Omental fat pad (tissue), 4 donors: ENCODE data around the gene CNTN4. TPM values are rescaled to one million over a fixed set of nuclear protein-coding genes. Genes with fewer than 3 reads are reported as not detected.

ENCODE experiments used
- ATAC-seq: fragments of 150-250 bp; one replicate; pipeline ENCODE4 v1.9.1; 2016; ENCODE audit warnings: mild to moderate bottlenecking, moderate library complexity; ENCODE audit not compliant: low FRiP score
- DNase-seq: peaks from one replicate; pipeline ENCODE4 v3.0.0-alpha.2; 2019; ENCODE audit warnings: low spot score
- CTCF ChIP-seq, 3 donors: fragments of 450-650 bp; IDR thresholded peaks; one replicate each; pipeline ENCODE4 v1.5.1; 2016 to 2017; ENCODE audit warnings: antibody characterized with exemption in 3 of 3, mild to moderate bottlenecking in 3 of 3, moderate library complexity in 2 of 3
- total RNA-seq, 4 donors: library from RNA; depleted of rRNA; stranded (reverse); fragments of >200 nt; gene quantifications; one replicate each; pipeline ENCODE4 v1.1.0, GENCODE V29; 2016

CNTN4 gene
- total RNA-seq, 4 donors from 2014 or later = 2.6 to 9.5 (median 7.2) TPM

GRCh38 chr3:2650746-2651145, 552.1 kb downstream of the CNTN4 start:
- ATAC-seq (no peak), DNase-seq (no peak)
- no peak for TF ChIP-seq CTCF (IDR thresholded peaks at IDR 0.05)

GRCh38 chr3:2652386-2652785, 553.7 kb downstream of the CNTN4 start:
- no peak for ATAC-seq
- TF ChIP-seq CTCF (IDR thresholded peaks at IDR 0.05) = no peak

GRCh38 chr3:2653706-2654105, 555.0 kb downstream of the CNTN4 start:
- DNase-seq (no peak), ATAC-seq (no peak)
- no peak for TF ChIP-seq CTCF (IDR thresholded peaks at IDR 0.05)

More at GRCh38 chr3:2652386-2652785, 553.7 kb downstream of the CNTN4 start:
- DNase-seq = no peak

GRCh38 chr3:2655229-2655701, 556.6 kb downstream of the CNTN4 start:
- ATAC-seq (no peak), DNase-seq (no peak)
- TF ChIP-seq CTCF (IDR thresholded peaks at IDR 0.05) = no peak

GRCh38 chr3:2656806-2657777, 558.4 kb downstream of the CNTN4 start:
- DNase-seq (no peak), ATAC-seq (peak; percentile 67)
- no peak for TF ChIP-seq CTCF (IDR thresholded peaks at IDR 0.05)

GRCh38 chr3:2657971-2658370, 559.3 kb downstream of the CNTN4 start:
- DNase-seq (no peak), ATAC-seq (no peak)
- no peak for TF ChIP-seq CTCF (IDR thresholded peaks at IDR 0.05)

GRCh38 chr3:2659896-2660295, 561.2 kb downstream of the CNTN4 start:
- DNase-seq = no peak
- TF ChIP-seq CTCF (IDR thresholded peaks at IDR 0.05) = no peak
- no peak for ATAC-seq
